Measurements from ENCODE around the gene CLNS1A.
"Not testable (repeated sequence)": the region's sequence is repeated elsewhere in the genome, so short reads cannot be mapped to it uniquely, and the experiment has no call there.

The CLNS1A gene

GRCh38 chr11:77637345-77638165, at the start of gene CLNS1A:
TSS of gene CLNS1A (minus strand) at chr11:77637794. CDS start at chr11:77637714, 80 bp downstream.
- peak; percentile 95 for DNase-seq

- DNase-seq: no peak
These were observed 49.5 kb upstream of the CLNS1A start for GRCh38 chr11:77687088-77687487.

- no peak for DNase-seq
These were observed 39.5 kb upstream of the CLNS1A start for GRCh38 chr11:77677138-77677537.

- DNase-seq: no peak
These were observed 34.7 kb upstream of the CLNS1A start for GRCh38 chr11:77672264-77672663.

- DNase-seq: no peak
These were observed 32.4 kb upstream of the CLNS1A start for GRCh38 chr11:77669848-77670511.

GRCh38 chr11:77668760-77669159, 31.2 kb upstream of the CLNS1A start:
- no peak for DNase-seq

- no peak for DNase-seq
These were observed 27.8 kb upstream of the CLNS1A start for GRCh38 chr11:77665240-77665965.

- no peak for DNase-seq
These were observed 24.1 kb upstream of the CLNS1A start for GRCh38 chr11:77661670-77662069.

- no peak for DNase-seq
These were observed 23.4 kb upstream of the CLNS1A start for GRCh38 chr11:77660947-77661346.

- no peak for DNase-seq
These were observed 20.8 kb upstream of the CLNS1A start for GRCh38 chr11:77658213-77659013.

GRCh38 chr11:77656362-77656761, 18.8 kb upstream of the CLNS1A start:
- no peak for DNase-seq

GRCh38 chr11:77654770-77655434, 17.3 kb upstream of the CLNS1A start:
- DNase-seq: no peak

GRCh38 chr11:77650123-77650522, 12.5 kb upstream of the CLNS1A start:
- DNase-seq: no peak

- no peak for DNase-seq
These were observed 10.2 kb upstream of the CLNS1A start for GRCh38 chr11:77647654-77648305.

- DNase-seq: no peak
These were observed 7.3 kb upstream of the CLNS1A start for GRCh38 chr11:77644887-77645286.

GRCh38 chr11:77642228-77642627, 4.6 kb upstream of the CLNS1A start:
- no peak for DNase-seq

- DNase-seq: no peak
These were observed 756 bp downstream of the CLNS1A start for GRCh38 chr11:77636731-77637344.

- not testable (repeated sequence) for DNase-seq
These were observed 3.7 kb downstream of the CLNS1A start for GRCh38 chr11:77633926-77634325.

- peak; percentile 74 for DNase-seq
These were observed 7.4 kb downstream of the CLNS1A start for GRCh38 chr11:77630157-77630710.

GRCh38 chr11:77619576-77620198, 17.9 kb downstream of the CLNS1A start:
- peak; percentile 32 for DNase-seq

Data from NCI-H2227 treated with DMSO at 0.1 percent for 48 hours (cell line).